Heart left ventricle (tissue), 16 donors: Measurements from ENCODE around the gene SPRY4. TPM values are rescaled to one million over a fixed set of nuclear protein-coding genes. Genes with fewer than 3 reads are reported as not detected.

ENCODE experiments used
- ATAC-seq, 4 donors: fragments of 200-7000 bp; cut with Tn5 transposase; one replicate each; pipeline ENCODE4 v1.9.1; 2020 to 2022; ENCODE audit warnings: moderate library complexity in 4 of 4, mild to moderate bottlenecking in 3 of 4, moderate number of reproducible peaks in 1 of 4
- DNase-seq, 5 donors: peaks; one replicate each; pipeline ENCODE4 v3.0.0-alpha.2; 2020
- H3K27ac ChIP-seq, 12 donors: fragments of 200-600 bp; sonication (generic) in 4 of 12; one replicate each; pipeline versions ENCODE4 v1.5.0 to v1.8.0; 2016 to 2022; ENCODE audit warnings: mild to moderate bottlenecking in 2 of 12
- H3K27me3 ChIP-seq, 9 donors: fragments of 200-600 bp; sonication (generic) in 2 of 9; one replicate each; pipeline versions ENCODE4 v1.5.1 to v1.8.0; 2016 to 2022; ENCODE audit warnings: mild to moderate bottlenecking in 3 of 9
- H3K36me3 ChIP-seq, 9 donors: fragments of 200-600 bp; sonication (generic) in 2 of 9; one replicate each; pipeline versions ENCODE4 v1.5.0 to v1.8.0; 2018 to 2022; ENCODE audit warnings: mild to moderate bottlenecking in 2 of 9
- H3K4me1 ChIP-seq, 12 donors: fragments of 200-600 bp; sonication (generic) in 4 of 12; one replicate each; pipeline versions ENCODE4 v1.5.0 to v1.8.0; 2016 to 2022; ENCODE audit warnings: mild to moderate bottlenecking in 3 of 12
- H3K4me3 ChIP-seq, 12 donors: fragments of 200-600 bp; sonication (generic) in 4 of 12; one replicate each; pipeline versions ENCODE4 v1.5.0 to v1.8.0; 2017 to 2022; ENCODE audit warnings: mild to moderate bottlenecking in 9 of 12, moderate library complexity in 4 of 12
- H3K9me3 ChIP-seq, 12 donors: fragments of 200-600 bp; sonication (generic) in 4 of 12; one replicate each; pipeline versions ENCODE4 v1.5.0 to v1.8.0; 2016 to 2022; ENCODE audit warnings: mild to moderate bottlenecking in 1 of 12
- CTCF ChIP-seq, 12 donors: fragments of 200-600 bp; sonication (generic) in 4 of 12; IDR thresholded peaks; one replicate each; pipeline versions ENCODE4 v1.5.0 to v1.8.0; 2018 to 2022; ENCODE audit warnings: antibody characterized with exemption in 12 of 12, mild to moderate bottlenecking in 5 of 12
- POLR2A ChIP-seq, 2 donors: fragments of 450-650 bp; IDR thresholded peaks; one replicate each; pipeline ENCODE4 v1.6.1; 2017; ENCODE audit warnings: antibody characterized with exemption in 2 of 2, mild to moderate bottlenecking in 2 of 2, moderate library complexity in 2 of 2
- WGBS, 4 donors: extraction: QIAGEN DNeasy Blood & Tissue Kit in 2 of 4; methylation state at CpG; one replicate each; pipeline versions ENCODE4 v1.1.5 to v1.1.7; 2013 to 2018; 5-methylcytosine and 5-hydroxymethylcytosine counted together
- intact Hi-C, 10 donors: fragments of 100-400 bp; cut with DNase I; formaldehyde crosslinking; loops; one replicate each; pipeline versions ENCODE4 v1.11.1 to v1.14.2; 2022
- polyA plus RNA-seq, 2 donors: library from polyadenylated mRNA; stranded (reverse); fragments of 200-250 nt; gene quantifications; one replicate each; pipeline ENCODE4 v1.2.3, GENCODE V29; 2013
- total RNA-seq, 9 donors: library from RNA; depleted of rRNA in 2 of 9; stranded (reverse); fragments of >200 nt in 2 of 9; fragmentation: NEBNext Ultra II Directional in 3 of 9; extraction: Animal tissue kit (Norgen Biotek cat#: 25700) in 3 of 9; gene quantifications; one replicate each; pipeline versions ENCODE4 v1.1.0 to v1.2.4, GENCODE V29; 2016 to 2023
- donor health status: ischemic (EF 13 %, LVEDD 7.1; RV severe dilation, severe dysfunction).
- donor health status: healthy with polysubstance abuse.
- donor health status: DM: no; HTN: yes; CAD: no.
- donor health status: DM: no; HTN: no; CAD: no.
- donor health status: ischemic (EF 25% LVEDD 6.9; RV normal size, moderate dysfunction).
- donor health status: ischemic (EF 25% LVEDD 5.7; RV mildly dilated, moderate dysfunction).
- donor health status: healthy.
- donor health status: DM: yes; HTN: yes; CAD: no.
- donor health status: ischemic (EF 35%, LVEDD 5.7; RV mildly dilated, moderate dysfunction).
- donor health status: nonischemic (EF 11% LVEDD 7.7; RV severe dilation, severe dysfunction).
- donor health status: DM: yes; HTN: yes; CAD: no.
- donor health status: PGD.
- donor health status: ischemic (EF 29% LVEDD 5.4; RV normal size, mild dysfunction).
- donor health status: nonischemic (EF 23%, LVEDD 6.1; RV moderate dilation, normal function).

The SPRY4 gene
- total and polyA plus RNA-seq, 11 donors: 4.5 to 21.3 (median 7.7) TPM

- intact Hi-C loops: no loop called here
Measured at GRCh38 chr5:142307146-142307890, 17.5 kb downstream of the SPRY4 start.

GRCh38 chr5:142306077-142306502 is 18.7 kb downstream of the SPRY4 start:
- H3K4me3 ChIP-seq: no peak overlapping the region
- intact Hi-C loops: no loop called here
- H3K27me3 ChIP-seq: no peaks in the 10 kb centered on the region
- DNase-seq (no peak), ATAC-seq (no peak)
- H3K36me3 ChIP-seq: peaks cover 0 to 25% (median 8%) of the 10 kb centered on the region in 9 donors
- peaks cover 0 to 29% (median 10%) of the 10 kb centered on the region in 12 donors for H3K4me1 ChIP-seq
- TF ChIP-seq CTCF (IDR thresholded peaks at IDR 0.05) (no peak), POLR2A (IDR thresholded peaks at IDR 0.05) (no peak)
- WGBS, 4 donors: 88 to 94% (median 91%) methylated on average over 6 of the region's 6 CpGs
- no peaks in the 10 kb centered on the region for H3K9me3 ChIP-seq
- no peak overlapping the region for H3K27ac ChIP-seq

More at GRCh38 chr5:142307146-142307890, 17.5 kb downstream of the SPRY4 start:
- Histone ChIP-seq H3K27ac (no peak overlapping the region), H3K36me3 (peaks cover 0 to 36% (median 13%) of the 10 kb centered on the region in 9 donors), H3K4me3 (no peak overlapping the region), H3K4me1 (peaks cover 0 to 35% (median 12%) of the 10 kb centered on the region in 12 donors), H3K27me3 (no peaks in the 10 kb centered on the region), H3K9me3 (no peaks in the 10 kb centered on the region)
- WGBS, 4 donors: 88 to 93% (median 91%) methylated on average over 7 of the region's 7 CpGs
- TF ChIP-seq POLR2A (IDR thresholded peaks at IDR 0.05) (no peak), CTCF (IDR thresholded peaks at IDR 0.05) (no peak)
- DNase-seq (no peak), ATAC-seq (no peak)

GRCh38 chr5:142305211-142305610 is 19.6 kb downstream of the SPRY4 start:
- H3K27me3 ChIP-seq: no peaks in the 10 kb centered on the region
- H3K36me3 ChIP-seq: peaks cover 0 to 17% (median 2%) of the 10 kb centered on the region in 9 donors
- intact Hi-C loops: no loop called here
- H3K4me3 ChIP-seq: no peak overlapping the region
- ATAC-seq (peak in 1 of 4 donors; percentile 15), DNase-seq (no peak)
- H3K9me3 ChIP-seq: no peaks in the 10 kb centered on the region
- no peak for TF ChIP-seq CTCF (IDR thresholded peaks at IDR 0.05)
- no peak for TF ChIP-seq POLR2A (IDR thresholded peaks at IDR 0.05)
- WGBS, 4 donors: 97 to 100% (median 98%) methylated on average over 3 of the region's 3 CpGs
- peaks cover 0 to 21% (median 7%) of the 10 kb centered on the region in 12 donors for H3K4me1 ChIP-seq
- H3K27ac ChIP-seq: no peak overlapping the region

GRCh38 chr5:142304013-142304701 is 20.7 kb downstream of the SPRY4 start:
- WGBS, 4 donors: 57 to 74% (median 70%) methylated on average over 14 of the region's 14 CpGs
- no peak for TF ChIP-seq POLR2A (IDR thresholded peaks at IDR 0.05)
- TF ChIP-seq CTCF (IDR thresholded peaks at IDR 0.05): no peak
- peak in 2 of 5 donors; percentile 62 to 68 for DNase-seq

More at GRCh38 chr5:142304013-142304701, 20.7 kb downstream of the SPRY4 start:
- peak; percentile 40 to 86 (median 74) for ATAC-seq
- no peak overlapping the region for H3K4me3 ChIP-seq
- no peak overlapping the region for H3K27ac ChIP-seq
- H3K9me3 ChIP-seq: no peaks in the 10 kb centered on the region
- H3K36me3 ChIP-seq: peaks cover 0 to 6% (median 0%) of the 10 kb centered on the region in 9 donors
- H3K27me3 ChIP-seq: no peaks in the 10 kb centered on the region
- peaks cover 0 to 16% (median 7%) of the 10 kb centered on the region in 12 donors for H3K4me1 ChIP-seq
- intact Hi-C loops: no loop called here
